ENCODE results near the gene LPAR4. TPM values are rescaled to one million over a fixed set of nuclear protein-coding genes. Genes with fewer than 3 reads are reported as not detected.

Gene LPAR4
- total RNA-seq, 1 experiment from 2014 or later = 0.08 TPM

Other genes starting within 250 kb of the LPAR4 start
- gene RTL3, start 88.4 kb upstream of the LPAR4 start, total RNA-seq (2014; rRNA removed; shearing (Covaris generic)) = not detected in 2 replicates
- not detected in 2 replicates for gene P2RY10, start 197.7 kb downstream of the LPAR4 start, total RNA-seq (2014; rRNA removed; shearing (Covaris generic))